Thyroid gland (tissue), 4 donors: Measurements from ENCODE around the gene ELAC2.

Experiments used
- POLR2A ChIP-seq, 2 donors: fragments of 450-650 bp; IDR thresholded peaks; one replicate each; pipeline ENCODE4 v1.6.1; 2017; ENCODE audit warnings: antibody characterized with exemption in 2 of 2, mild to moderate bottlenecking in 2 of 2, moderate library complexity in 1 of 2
- TF ChIP-seq, protein P1 (sequence below), 6 experiments: fragments of 200-600 bp in 3 of 6; fragments of 450-650 bp in 3 of 6; sonication (generic) in 3 of 6; IDR thresholded peaks; one replicate each; pipeline ENCODE4 v1.5.1; 2016 to 2019; ENCODE audit warnings: antibody characterized with exemption in 6 of 6, mild to moderate bottlenecking in 2 of 6, inconsistent platforms in 1 of 6, moderate library complexity in 1 of 6

- TF ChIP-seq, protein P1, sequence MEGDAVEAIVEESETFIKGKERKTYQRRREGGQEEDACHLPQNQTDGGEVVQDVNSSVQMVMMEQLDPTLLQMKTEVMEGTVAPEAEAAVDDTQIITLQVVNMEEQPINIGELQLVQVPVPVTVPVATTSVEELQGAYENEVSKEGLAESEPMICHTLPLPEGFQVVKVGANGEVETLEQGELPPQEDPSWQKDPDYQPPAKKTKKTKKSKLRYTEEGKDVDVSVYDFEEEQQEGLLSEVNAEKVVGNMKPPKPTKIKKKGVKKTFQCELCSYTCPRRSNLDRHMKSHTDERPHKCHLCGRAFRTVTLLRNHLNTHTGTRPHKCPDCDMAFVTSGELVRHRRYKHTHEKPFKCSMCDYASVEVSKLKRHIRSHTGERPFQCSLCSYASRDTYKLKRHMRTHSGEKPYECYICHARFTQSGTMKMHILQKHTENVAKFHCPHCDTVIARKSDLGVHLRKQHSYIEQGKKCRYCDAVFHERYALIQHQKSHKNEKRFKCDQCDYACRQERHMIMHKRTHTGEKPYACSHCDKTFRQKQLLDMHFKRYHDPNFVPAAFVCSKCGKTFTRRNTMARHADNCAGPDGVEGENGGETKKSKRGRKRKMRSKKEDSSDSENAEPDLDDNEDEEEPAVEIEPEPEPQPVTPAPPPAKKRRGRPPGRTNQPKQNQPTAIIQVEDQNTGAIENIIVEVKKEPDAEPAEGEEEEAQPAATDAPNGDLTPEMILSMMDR (IDR thresholded peaks at IDR 0.05), result no peak
- TF ChIP-seq POLR2A (IDR thresholded peaks at IDR 0.05), result no peak
Observed at GRCh38 chr17:13010959-13011358, 6.9 kb downstream of the ELAC2 start.
